GM18502 (cell line): ENCODE measurements around the gene CA11.
A peak's percentile ranks its signal among the peaks of the same experiment; 100 is the strongest.
"Not testable (repeated sequence)": the region's sequence is repeated elsewhere in the genome, so short reads cannot be mapped to it uniquely, and the experiment has no call there.

Experiments
- ATAC-seq: cut with Tn5 transposase; IDR thresholded peaks from one replicate; pipeline ENCODE4 v1.9.1; 2021; ENCODE audit warnings: mild to moderate bottlenecking; ENCODE audit not compliant: unreplicated experiment, poor library complexity

Gene CA11

DNA sequence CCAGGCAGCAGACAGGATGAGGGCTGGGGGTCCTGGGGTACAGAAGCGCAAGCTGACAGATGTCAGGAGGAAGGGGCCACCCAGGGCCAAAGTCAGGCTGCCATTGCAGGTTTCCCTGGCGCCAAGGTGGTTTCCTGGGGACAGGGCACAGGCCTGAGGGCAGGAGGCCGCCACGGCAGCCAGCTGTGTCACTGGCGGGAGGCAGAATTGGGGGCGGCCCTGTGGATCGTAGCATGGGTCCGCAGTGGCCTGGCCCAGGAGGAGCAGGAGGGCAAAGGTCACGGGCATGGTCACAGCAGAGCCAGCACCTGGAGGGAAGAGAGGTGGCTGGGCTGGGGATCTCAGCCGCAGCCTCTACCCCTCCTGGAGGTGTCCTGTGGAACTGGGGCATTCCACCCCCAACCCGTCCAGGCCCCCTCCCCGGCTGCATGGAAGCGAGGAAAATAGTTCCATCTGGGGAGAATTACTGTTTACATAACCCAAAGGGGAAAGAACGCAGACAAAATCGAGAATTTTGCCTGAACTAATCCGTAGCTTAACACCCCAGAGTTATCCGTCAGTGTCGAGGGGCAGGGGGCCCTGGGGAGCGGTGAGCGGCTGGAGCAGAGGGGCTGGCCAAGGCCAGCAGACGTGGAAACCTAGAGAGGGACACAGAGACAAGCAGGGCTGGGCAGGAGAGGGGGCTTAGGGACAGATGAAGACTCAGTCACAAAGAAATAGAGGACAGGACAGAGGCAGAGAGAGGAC is 24.9 kb upstream of the CA11 start:
- ATAC-seq = no peak

DNA sequence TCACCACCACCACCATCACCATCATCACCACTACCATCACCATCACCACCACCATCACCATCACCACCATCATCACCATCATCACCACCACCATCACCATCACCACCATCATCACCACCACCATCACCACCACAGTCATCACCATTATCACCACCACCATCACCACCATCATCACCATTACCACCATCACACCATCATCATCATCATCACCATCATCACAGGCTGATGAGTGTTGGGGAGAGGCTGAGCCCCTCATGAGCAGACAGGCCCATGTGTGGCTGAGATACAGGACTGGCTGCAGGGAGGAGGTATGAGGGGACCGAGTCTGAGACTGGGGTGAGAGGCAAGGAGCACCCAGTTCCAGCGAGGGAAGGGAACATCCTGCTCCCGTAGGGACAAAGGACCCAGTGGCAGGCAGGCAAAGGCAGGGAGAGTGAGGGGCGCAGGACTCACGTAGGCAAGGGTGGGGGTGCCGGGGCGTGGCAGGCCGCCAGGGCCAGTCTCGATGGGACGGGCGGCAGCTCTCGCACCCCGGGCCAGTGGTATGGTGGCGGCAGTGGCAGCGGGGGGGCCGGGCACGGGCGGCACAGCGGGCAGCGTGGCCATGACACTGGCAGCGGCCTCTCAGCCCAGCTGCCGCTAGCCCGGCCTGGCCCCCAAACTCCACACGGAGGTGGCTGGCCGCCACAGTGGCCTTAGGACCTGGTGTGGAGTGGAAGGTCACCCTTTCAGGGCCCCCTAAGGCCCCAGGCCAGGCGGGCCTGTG is 24.1 kb upstream of the CA11 start:
- no peak for ATAC-seq

DNA sequence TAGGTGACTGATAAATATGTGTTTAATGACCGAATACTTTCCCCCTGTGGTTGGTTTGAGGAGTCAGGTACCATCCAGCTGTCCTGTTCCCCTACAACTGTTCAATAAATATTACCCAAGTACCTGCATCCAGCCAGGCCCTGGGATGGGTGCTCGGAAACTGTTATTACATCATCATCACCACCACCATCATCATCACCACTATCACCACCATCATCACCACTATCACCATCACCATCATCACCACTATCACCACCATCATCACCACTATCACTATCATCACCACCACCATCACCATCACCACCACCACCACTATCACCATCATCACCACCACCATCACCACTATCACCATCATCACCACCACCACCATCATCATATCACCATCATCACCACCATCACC is 22.8 kb upstream of the CA11 start:
- ATAC-seq = no peak

DNA sequence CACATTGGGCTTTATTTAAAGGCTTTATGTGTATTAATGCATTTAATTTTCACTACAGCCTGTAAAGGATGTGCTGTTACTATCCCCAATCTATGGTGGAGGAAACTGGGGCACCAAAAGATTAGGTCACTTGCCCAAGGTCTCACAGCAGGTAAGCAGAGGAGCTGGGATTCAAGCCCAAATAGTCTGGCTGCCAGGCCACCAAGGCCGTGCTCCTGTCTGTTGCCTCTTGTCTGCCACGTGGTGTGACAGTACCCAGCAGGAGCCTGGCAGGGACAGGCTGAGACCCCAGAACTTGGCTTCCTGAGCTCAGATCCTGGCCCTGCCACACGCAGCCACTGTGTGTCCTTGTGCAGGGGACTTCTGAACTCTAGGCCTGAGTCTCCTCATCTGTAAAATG is 22.3 kb upstream of the CA11 start:
- ATAC-seq = no peak

DNA sequence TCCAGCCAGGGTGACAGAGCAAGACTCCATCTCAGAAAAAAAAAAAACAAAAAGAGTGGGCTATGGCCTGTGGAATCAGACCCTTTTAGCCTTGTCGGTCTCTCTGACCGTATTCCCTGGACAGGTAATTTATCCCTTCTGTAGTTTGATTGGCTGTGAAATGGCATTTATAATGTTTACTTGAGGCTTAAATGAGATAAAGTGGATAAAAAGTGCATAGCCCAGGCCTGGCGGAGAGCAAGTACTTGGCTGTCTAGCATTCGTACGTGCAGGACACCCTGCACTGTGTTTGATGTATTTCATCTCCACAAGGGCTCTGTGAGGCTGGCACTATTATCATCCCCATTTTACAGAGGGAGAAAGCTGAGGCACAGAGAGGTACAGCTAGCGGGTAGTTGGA is 19.8 kb upstream of the CA11 start:
- ATAC-seq = no peak

DNA sequence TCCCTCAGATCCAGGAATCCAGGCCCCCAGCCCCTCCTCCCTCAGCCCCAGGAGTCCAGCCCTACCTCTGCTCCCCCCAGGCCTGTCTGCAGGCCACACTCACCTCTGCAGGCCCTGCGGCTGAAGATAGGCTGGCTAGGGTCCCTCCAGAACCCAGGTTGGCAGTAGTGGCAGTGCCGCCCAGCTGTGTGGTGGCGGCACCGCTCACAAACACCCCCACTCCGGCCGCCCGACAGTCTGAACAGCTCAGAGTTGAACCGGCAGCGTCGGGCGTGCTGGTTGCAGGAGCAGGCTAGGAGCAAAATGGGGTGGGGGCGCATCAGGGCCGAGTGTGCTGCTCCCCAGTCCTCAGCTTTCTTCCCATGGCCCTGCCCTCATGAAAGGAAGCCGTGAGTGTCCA is 18.5 kb upstream of the CA11 start:
- ATAC-seq = no peak

DNA sequence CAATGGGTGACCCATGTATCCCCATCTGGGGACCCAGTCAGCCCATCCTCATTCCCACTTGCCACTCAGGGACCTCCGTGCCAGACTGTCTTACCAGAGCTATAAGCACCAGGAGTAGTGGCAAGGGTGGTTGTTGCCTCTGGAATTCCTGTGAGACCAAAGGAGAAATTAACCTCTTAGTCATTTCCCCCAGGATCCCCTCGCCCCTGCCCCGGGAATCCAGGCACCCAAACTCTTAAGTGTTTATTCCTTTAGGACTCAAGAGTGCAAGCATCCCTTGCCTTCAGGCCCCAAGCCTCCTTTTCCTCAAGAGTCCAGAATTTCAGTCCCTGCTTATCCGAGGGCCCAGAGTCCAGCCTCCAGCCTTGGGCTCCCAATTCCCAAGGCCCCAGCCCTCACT is 17.7 kb upstream of the CA11 start:
- ATAC-seq = no peak

DNA sequence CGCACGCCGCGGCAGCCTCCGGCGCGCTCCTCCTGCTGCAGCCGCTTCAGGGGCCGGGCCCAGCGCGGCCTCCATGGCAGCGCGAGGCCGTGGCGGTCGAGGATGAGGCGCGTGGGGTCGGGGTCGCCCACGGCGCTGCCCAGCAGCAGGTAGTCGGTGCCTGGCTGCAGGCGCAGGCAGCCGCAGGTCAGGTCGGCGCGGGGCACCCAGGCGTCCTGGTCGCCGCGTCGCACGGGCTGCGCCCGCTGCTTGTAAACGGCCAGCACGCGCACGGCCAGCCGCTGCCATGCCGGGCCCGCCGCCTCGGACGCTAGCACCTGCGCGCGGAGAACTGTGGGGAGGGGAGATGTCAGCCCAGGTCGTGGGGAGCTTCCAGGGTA is 15.7 kb upstream of the CA11 start:
- no peak for ATAC-seq

DNA sequence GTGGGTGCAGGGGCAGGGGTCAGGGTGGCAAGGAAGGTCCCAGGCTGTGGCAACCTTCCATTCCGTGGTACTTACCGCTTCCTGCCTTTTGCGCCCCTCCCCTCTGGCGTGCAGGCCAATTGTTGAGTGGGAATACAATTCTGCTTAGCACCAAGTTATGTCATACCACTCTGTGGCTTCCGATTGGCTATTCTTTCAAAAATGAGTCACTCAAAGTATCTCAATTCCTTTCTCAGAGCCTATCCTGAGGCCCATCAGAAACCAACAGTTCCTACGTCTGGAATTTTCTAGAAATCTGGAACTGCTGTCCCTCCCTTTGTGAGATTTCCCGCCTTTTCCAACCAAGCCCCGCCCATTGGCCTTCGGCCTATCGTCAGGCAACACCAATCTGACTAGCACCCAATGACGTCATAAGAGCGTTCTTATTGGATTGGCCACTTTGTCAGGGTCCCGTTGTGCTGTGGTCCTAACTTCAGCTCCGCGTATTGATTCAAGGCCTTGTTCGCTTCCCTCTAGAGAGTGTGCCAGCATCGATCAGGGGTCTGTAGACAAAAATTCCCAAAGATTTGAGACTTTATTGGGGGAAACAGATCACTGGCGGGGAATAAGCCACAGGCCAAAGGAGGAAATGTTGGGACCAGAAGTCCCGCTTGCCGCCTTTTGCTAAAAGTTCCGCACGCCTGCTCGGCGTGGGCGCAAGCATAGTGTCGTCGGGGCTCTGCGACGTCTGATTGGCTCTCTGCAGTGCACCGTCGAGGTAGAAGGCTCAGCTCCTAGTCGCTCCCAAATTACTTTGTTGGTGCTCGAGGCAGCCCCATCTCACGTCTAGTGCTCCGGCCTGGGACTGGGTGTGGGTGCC is 15.1 kb upstream of the CA11 start:
- peak; percentile 86 for ATAC-seq

DNA sequence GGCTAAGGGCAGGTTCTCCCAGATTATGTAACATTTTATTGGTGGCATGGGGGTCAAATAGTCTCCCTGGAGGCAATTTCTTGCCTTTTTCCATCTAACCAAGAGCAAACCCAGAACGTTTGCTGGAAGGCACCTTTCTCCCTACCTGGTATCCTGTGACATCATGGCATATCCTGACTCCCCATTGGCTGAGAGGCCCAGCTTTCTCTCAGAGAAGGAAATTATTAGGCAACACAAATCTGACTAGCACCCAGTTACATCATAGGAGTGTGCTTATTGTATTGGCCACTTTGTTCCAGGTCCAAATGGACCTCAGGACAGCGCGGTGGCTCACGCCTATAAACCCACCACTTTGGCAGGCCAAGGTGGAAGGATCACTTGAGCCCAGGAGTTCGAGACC is 13.8 kb upstream of the CA11 start:
- ATAC-seq = no peak

DNA sequence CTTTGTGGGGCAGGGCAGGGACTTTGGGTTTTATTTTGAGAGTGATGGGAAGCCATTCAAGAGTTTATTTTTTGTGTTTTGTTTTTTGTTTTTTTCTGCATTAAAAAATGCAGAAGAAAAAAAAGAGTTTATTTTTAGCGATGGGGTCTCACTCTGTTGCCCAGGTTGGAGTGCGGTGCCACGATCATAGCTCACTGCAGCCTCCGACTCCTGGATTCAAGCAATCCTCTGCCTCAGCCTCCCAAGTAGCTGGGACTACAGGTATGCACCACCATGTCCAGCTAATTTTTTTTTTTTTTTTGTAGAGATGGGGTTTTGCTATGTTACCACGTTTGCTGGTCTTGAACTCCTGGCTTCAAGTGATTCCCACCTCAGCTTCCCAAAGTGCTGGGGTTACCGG is 12.5 kb upstream of the CA11 start:
- ATAC-seq = no peak

DNA sequence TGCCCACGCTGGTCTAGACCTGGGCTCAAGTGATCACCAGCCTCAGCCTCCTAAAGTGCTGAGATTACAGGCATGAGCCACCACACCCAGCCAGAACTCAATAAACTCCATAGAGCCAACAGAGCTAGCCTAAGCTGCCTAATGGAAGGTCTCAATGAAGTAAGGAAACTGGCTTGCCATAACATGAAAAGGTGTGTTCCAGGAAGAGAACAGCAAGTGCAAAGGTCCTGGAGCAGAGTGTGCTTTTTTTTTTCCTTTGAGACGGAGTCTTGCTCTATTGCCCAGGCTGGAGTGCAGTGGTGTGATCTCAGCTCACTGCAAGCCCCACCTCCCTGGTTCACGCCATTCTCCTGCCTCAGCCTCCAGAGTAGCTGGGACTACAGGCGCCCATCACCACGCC is 11.8 kb upstream of the CA11 start:
- ATAC-seq = not testable (repeated sequence)

DNA sequence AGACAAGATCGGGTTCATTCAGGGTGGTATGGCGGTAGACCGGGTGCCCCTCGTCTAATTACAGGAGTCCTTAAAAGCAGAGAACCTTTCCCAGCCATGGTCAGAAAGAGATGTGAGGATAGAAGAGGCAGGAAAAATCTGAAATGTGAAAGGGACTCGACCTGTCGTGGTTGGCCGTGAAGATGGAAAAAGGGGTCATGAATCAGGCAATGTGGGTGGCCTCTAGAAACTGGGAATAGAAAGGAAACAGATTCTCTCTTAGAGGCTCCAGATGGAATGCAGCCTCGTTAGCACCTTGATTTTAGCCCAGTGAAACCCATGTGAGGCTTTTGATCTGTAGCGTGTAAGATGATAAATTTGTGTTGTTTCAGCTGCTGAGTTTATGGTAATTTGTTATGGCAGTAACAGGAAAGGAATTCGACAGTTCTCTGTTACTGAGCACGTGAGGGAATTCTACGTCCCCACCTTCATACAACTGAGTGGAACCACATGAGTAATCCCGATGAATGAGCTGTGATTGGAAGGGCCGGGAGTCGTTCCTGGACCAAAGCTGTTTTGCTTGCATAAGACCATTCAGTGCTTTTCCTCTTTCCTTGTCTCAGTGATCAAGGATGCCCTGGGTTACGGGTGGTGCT is 11.0 kb upstream of the CA11 start:
- no peak for ATAC-seq

DNA sequence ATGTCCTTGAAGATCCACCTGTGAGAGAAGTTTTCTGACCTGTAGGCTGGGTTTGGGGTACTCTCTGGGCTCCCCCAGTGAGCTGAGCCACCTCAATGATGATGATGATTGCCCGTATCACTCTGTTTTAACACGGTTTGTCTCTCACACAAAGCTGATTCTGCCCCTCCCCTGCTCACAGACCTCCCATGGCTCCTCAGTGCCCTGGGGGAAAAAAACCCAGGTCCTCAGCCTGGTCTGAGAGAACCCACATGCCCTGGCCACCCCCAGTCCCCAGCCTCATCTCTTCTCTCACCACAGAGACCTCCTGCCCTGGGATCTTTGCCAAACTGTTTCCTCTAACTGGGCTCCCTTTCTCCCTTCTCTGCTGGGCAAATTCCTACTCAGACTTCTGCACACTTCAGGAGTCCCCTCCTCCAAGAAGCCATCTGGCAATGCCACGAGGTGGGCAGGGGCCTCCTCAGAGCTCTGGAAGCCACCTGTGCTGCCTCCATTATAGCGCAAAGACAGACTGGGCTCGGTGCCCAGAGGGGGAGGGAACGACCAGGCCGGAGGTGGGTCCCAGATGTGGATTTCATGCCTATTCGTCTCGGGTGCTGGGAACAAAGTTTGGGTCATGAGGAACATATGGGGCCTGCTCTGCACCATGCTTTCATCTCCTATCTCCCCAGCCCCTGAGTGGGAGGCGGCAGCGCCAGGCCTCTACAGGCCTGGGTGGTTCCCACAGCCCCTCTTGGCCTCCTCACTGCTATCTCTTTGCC is 8.5 kb upstream of the CA11 start:
- no peak for ATAC-seq

DNA sequence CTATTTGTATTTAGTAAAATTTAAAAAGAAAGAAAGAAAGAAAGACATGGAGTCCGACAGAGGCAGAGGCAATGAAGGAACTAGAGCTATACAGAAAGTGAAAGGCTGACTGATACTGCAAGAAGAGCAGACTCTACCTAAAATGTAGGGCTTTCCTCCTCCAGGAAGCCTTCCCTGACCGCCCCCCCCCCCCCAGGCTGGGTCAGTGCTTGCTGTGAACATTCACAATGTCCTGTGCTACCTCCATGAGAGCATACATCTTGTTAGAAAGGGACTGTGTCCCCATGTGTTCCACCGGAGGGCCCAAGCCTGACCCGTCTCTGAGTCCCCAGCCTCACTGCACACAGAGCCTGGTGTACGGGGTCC is 5.7 kb upstream of the CA11 start:
- ATAC-seq = no peak

DNA sequence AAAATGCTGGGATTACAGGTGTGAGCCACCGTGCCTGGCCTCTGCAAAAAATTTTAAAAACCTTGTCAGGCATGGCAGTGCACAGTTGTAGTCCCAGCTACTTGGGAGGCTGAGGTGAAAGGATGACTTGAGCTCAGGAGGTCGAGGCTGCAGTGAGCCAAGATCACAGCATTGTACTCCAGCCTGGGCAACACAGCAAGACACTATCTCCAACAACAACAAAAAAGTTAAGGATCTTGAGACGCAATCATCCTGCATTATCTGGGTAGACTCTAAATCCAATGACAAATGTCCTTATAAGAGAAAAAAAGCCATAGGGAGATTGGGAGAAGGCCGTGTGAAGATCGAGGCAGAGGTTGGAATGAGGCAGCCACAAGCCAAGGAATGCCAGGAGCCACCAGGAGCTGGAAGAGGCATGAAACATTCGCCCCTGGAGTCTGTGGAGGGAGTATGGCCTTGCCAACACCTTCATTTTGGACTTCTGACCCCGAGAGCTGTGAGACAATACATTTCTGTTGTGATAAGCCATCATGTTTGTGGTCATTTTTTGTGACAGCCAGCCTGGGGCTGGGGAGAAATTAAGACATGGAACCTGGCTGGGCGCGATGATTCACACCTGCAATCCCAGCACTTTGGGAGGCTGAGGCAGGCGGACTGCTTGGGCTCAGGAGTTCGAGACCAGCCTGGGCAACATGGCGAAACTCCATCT is 5.1 kb upstream of the CA11 start:
- no peak for ATAC-seq

DNA sequence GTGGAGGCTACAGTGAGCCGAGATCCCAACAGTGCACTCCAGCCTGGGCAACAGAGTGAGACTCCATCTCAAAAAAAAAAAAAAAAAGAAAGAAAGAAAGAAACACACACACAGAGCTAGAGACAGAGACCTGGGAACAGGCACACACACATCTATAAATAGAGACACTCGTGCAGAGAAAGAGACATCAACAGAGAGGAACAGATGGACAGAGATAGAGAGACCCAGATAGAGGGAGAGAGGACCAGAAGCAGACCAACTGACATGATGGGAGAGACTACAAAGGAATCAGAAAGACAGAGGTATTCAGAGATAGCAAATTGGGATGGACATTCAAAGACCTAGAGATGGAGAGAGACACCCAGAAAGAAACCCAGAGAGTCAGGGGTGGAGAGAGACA is 2.1 kb upstream of the CA11 start:
- no peak for ATAC-seq

DNA sequence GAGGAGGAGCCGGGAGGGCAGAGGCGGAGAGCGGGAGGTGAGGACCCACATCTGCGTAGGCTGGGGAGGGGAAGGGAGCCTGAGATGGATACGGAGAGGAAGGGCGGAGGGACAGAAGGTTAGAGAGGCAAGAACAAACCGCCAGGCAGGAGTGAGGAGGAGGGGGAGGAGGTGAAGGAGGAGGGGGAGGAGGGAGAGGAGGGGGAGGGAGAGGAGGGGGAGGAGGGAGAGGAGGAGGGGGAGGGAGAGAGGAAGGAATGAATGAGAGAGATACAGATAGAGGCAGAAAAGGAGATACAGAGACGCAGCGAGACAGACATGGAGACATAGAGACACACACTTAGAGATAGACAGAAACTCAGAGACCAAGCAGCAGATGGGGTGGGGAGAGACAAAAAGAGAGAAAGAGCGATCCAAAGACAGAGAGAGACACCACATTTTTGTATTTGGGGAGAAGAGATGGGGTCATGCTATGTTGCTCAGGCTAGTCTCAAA is 782 bp upstream of the CA11 start:
- ATAC-seq = no peak

DNA sequence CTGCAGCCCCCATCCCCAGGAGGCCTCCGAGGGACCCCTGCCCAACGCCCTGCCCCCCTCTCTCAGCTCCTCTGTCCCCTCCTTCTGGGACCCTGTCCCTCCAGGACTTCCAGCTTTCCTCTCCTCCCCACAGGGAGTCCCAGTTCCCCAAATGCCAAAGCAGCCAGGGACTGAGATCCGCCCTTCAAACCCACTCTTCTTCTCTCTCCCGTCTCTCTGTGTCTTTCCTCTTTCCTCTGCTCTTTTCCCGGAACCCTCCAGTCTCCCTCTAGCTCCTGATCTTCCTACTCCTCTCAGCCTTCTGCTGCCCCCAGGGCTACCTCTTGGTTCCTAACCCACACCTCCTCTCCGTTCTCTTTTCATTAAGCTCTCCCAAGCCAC is 377 bp downstream of the CA11 start:
- no peak for ATAC-seq
